Mesenchymal stem cell (in vitro differentiated cells and primary cell): ENCODE results near the gene DPP10.

Source experiments
- DNase-seq: peaks from one replicate; pipeline ENCODE4 v3.0.0-alpha.2; 2013
- H2AFZ ChIP-seq: one replicate; pipeline ENCODE4 v1.6.1; 2013; ENCODE audit warnings: low read depth, mild to moderate bottlenecking, control low read depth, inconsistent platforms, low read length, moderate library complexity
- H2AK5ac ChIP-seq: 2 replicates; pipeline ENCODE4 v1.6.1; 2013; ENCODE audit warnings: low read length, moderate library complexity, mild to moderate bottlenecking, inconsistent platforms; ENCODE audit not compliant: severe bottlenecking
- H2BK120ac ChIP-seq: one replicate; pipeline ENCODE4 v1.6.1; 2013; ENCODE audit warnings: low read depth, mild to moderate bottlenecking, inconsistent platforms, low read length, moderate library complexity
- H2BK12ac ChIP-seq, 2 experiments: one replicate each; pipeline ENCODE4 v1.6.1; 2013; ENCODE audit warnings: inconsistent platforms in 2 of 2, low read length in 2 of 2, mild to moderate bottlenecking in 2 of 2, moderate library complexity in 2 of 2, control low read depth in 1 of 2
- H2BK15ac ChIP-seq: one replicate; pipeline ENCODE4 v1.6.1; 2013; ENCODE audit warnings: mild to moderate bottlenecking, low read depth, inconsistent platforms; ENCODE audit not compliant: poor library complexity, severe bottlenecking
- H2BK5ac ChIP-seq: 2 replicates; pipeline ENCODE4 v1.6.1; 2013; ENCODE audit warnings: low read depth, mild to moderate bottlenecking, low read length, control low read depth, inconsistent platforms; ENCODE audit not compliant: poor library complexity, severe bottlenecking
- H3K14ac ChIP-seq, 2 experiments: one replicate each; pipeline ENCODE4 v1.6.1; 2013; ENCODE audit warnings: inconsistent platforms in 2 of 2, low read length in 2 of 2, control low read depth in 1 of 2, mild to moderate bottlenecking in 1 of 2, moderate library complexity in 1 of 2
- H3K18ac ChIP-seq, 2 experiments: one replicate each; pipeline ENCODE4 v1.6.1; 2013; ENCODE audit warnings: inconsistent platforms in 2 of 2, low read length in 2 of 2, control low read depth in 1 of 2, low read depth in 1 of 2, mild to moderate bottlenecking in 1 of 2
- H3K23ac ChIP-seq, 2 experiments: one replicate each; pipeline ENCODE4 v1.6.1; 2013; ENCODE audit warnings: inconsistent platforms in 2 of 2, low read length in 2 of 2, mild to moderate bottlenecking in 2 of 2, moderate library complexity in 2 of 2, control low read depth in 1 of 2
- H3K27ac ChIP-seq: 2 replicates; pipeline ENCODE4 v1.5.1; 2013; ENCODE audit warnings: mild to moderate bottlenecking, moderate library complexity, low read length, control low read depth, inconsistent platforms; ENCODE audit not compliant: poor library complexity, severe bottlenecking
- H3K27me3 ChIP-seq, 2 experiments: 2 replicates each; pipeline versions ENCODE4 v1.6.1 to v1.7.0; 2013; ENCODE audit warnings: low read length in 2 of 2, mild to moderate bottlenecking in 2 of 2, moderate library complexity in 2 of 2, control low read depth in 1 of 2, inconsistent platforms in 1 of 2; ENCODE audit not compliant: control insufficient read depth in 1 of 2, insufficient read depth in 1 of 2
- H3K36me3 ChIP-seq, 2 experiments: 2 replicates each; pipeline versions ENCODE4 v1.6.1 to v1.7.0; 2013; ENCODE audit warnings: low read length in 2 of 2, control low read depth in 1 of 2, inconsistent platforms in 1 of 2, low read depth in 1 of 2, mild to moderate bottlenecking in 1 of 2; ENCODE audit not compliant: insufficient read depth in 2 of 2, control insufficient read depth in 1 of 2
- H3K4ac ChIP-seq, 2 experiments: one replicate each; pipeline ENCODE4 v1.6.1; 2013; ENCODE audit warnings: inconsistent platforms in 2 of 2, low read length in 2 of 2, mild to moderate bottlenecking in 2 of 2, moderate library complexity in 2 of 2, control low read depth in 1 of 2, low read depth in 1 of 2
- H3K4me1 ChIP-seq: 2 replicates; pipeline ENCODE4 v1.6.1; 2013; ENCODE audit warnings: low read depth, low read length, control low read depth; ENCODE audit not compliant: control insufficient read depth, insufficient read depth
- H3K4me2 ChIP-seq: 2 replicates; pipeline ENCODE4 v1.6.1; 2013; ENCODE audit warnings: low read length, mild to moderate bottlenecking, inconsistent platforms; ENCODE audit not compliant: poor library complexity, severe bottlenecking
- H3K4me3 ChIP-seq, 2 experiments: 2 replicates each; pipeline versions ENCODE4 v1.5.1 to v1.7.0; 2013; ENCODE audit warnings: low read length in 2 of 2, mild to moderate bottlenecking in 2 of 2, control low read depth in 1 of 2, low read depth in 1 of 2; ENCODE audit not compliant: insufficient read depth in 1 of 2
- H3K79me1 ChIP-seq: replicated peaks from 2 replicates; pipeline ENCODE4 v1.6.1; 2013; ENCODE audit warnings: mild to moderate bottlenecking, control low read depth, low read length, inconsistent platforms; ENCODE audit not compliant: poor library complexity, severe bottlenecking
- H3K9ac ChIP-seq: 2 replicates; pipeline ENCODE4 v1.7.0; 2013; ENCODE audit warnings: mild to moderate bottlenecking, low read length, moderate library complexity
- H3K9me3 ChIP-seq: 2 replicates; pipeline ENCODE4 v1.7.0; 2013; ENCODE audit warnings: mild to moderate bottlenecking, low read length; ENCODE audit not compliant: control insufficient read depth
- H4K8ac ChIP-seq: one replicate; pipeline ENCODE4 v1.6.1; 2013; ENCODE audit warnings: inconsistent platforms, mild to moderate bottlenecking, low read length, moderate library complexity
- H4K91ac ChIP-seq: one replicate; pipeline ENCODE4 v1.6.1; 2013; ENCODE audit warnings: mild to moderate bottlenecking, low read length, inconsistent platforms
- WGBS: methylation state at CpG from one replicate; pipeline ENCODE4 v1.1.7; 2013; ENCODE audit warnings: mixed read lengths; 5-methylcytosine and 5-hydroxymethylcytosine counted together

The DPP10 gene

DNA sequence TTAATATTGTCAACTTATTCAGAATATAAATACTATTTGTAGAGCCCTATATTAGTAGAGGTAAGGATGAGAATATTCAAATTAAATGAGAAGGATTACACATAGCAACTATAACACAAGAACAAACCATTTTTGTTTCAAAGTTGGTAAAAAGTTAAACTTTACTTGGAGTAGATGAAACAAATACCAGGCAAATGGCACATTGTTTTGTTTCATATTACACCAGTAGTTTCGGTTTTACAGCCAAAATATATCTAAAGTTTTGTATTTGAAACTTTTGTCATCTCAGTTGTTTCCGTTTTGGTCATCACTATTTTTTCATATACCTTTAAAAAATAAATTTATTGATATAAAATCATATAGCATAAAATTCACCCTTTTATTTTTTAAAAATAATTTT is 1039.4 kb downstream of the DPP10 start:
- 80% methylated on average over 1 of the region's 2 CpGs for WGBS
- Histone ChIP-seq H3K9ac (no peak overlapping the region), H3K36me3 (no peaks in the 10 kb centered on the region)

DNA sequence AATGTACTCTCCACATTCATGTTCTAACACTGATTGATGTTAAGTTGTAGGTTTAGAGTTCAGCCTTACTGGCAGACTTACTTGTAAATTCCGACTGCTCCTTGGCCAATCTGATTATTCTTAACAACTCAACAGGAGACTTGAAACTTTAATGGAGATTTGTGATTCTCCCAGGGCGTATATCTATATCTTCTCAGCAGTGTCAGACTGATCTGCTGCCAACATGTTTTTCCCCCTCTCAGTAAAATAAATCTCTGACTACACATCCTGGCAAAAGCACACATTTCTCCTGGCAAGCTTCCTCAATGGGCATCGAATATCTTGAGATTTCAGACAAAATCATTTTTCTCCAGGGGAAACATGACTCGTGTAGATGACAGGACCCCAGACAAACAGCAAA is 1041.2 kb downstream of the DPP10 start:
- Histone ChIP-seq H3K36me3 (no peaks in the 10 kb centered on the region), H3K9me3 (peaks cover 3% of the 10 kb centered on the region), H3K4me3 (no peak overlapping the region), H4K8ac (no peak overlapping the region), H3K18ac (no peak overlapping the region), H3K79me1 (no peaks in the 10 kb centered on the region), H3K27ac (no peak overlapping the region), H2BK5ac (no peak overlapping the region), H2BK120ac (no peak overlapping the region), H3K9ac (no peak overlapping the region), H3K4ac (no peak overlapping the region), H3K27me3 (no peaks in the 10 kb centered on the region), H4K91ac (no peak overlapping the region), H2BK12ac (no peak overlapping the region), H3K4me1 (no peaks in the 10 kb centered on the region), H3K4me2 (no peak overlapping the region), H2AFZ (no peak overlapping the region), H2BK15ac (no peak overlapping the region), H3K23ac (no peak overlapping the region), H2AK5ac (no peak overlapping the region), H3K14ac (no peak overlapping the region)
- WGBS = 83% methylated on average over 4 of the region's 4 CpGs
- no peak for DNase-seq

More for the DNA sequence above, 1039.4 kb downstream of the DPP10 start:
- H4K8ac ChIP-seq = no peak overlapping the region
- H3K27ac ChIP-seq = no peak overlapping the region
- no peak for DNase-seq
- H3K4me1 ChIP-seq = no peaks in the 10 kb centered on the region
- no peak overlapping the region for H3K4me3 ChIP-seq
- H2AK5ac ChIP-seq = no peak overlapping the region
- H3K9me3 ChIP-seq = peaks cover 6% of the 10 kb centered on the region
- no peaks in the 10 kb centered on the region for H3K79me1 ChIP-seq
- no peak overlapping the region for H2AFZ ChIP-seq
- H2BK15ac ChIP-seq = no peak overlapping the region
- no peak overlapping the region for H3K23ac ChIP-seq
- no peak overlapping the region for H4K91ac ChIP-seq
- no peak overlapping the region for H3K18ac ChIP-seq
- H3K4ac ChIP-seq = no peak overlapping the region
- no peak overlapping the region for H2BK5ac ChIP-seq
- no peak overlapping the region for H2BK12ac ChIP-seq
- H3K14ac ChIP-seq = no peak overlapping the region
- H2BK120ac ChIP-seq = no peak overlapping the region
- no peaks in the 10 kb centered on the region for H3K27me3 ChIP-seq
- H3K4me2 ChIP-seq = no peak overlapping the region

DNA sequence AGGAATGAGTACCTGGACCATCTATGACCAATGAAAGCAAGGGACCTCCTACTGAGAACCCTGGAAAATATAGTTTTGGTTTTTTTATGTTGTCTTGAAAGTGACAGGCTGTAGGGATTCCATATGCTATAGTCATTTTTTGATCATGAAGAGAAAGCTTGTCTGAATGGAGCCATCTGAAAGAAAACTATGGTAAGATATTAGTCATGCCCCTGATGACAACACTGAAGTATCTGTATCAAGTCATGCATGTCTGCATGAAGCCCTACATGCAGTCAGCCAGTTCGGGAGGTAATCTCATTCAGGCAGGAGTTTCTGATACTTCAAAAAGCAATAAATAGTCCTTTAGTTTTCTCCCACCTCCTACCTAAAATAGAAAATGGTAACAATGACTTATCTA is 1042.0 kb downstream of the DPP10 start:
- Histone ChIP-seq H3K4me2 (no peak overlapping the region), H3K79me1 (no peaks in the 10 kb centered on the region), H3K4ac (no peak overlapping the region), H3K36me3 (no peaks in the 10 kb centered on the region), H4K8ac (no peak overlapping the region), H4K91ac (no peak overlapping the region), H3K18ac (no peak overlapping the region), H3K14ac (no peak overlapping the region), H3K4me3 (no peak overlapping the region), H2AK5ac (no peak overlapping the region), H3K23ac (no peak overlapping the region), H3K27ac (no peak overlapping the region), H3K27me3 (no peaks in the 10 kb centered on the region), H3K9ac (no peak overlapping the region), H3K9me3 (peaks cover 3% of the 10 kb centered on the region), H2BK120ac (no peak overlapping the region), H2BK15ac (no peak overlapping the region), H2AFZ (no peak overlapping the region), H2BK12ac (no peak overlapping the region), H2BK5ac (no peak overlapping the region), H3K4me1 (no peaks in the 10 kb centered on the region)
- WGBS = 81% methylated on average over 1 of the region's 1 CpG
- no peak for DNase-seq

DNA sequence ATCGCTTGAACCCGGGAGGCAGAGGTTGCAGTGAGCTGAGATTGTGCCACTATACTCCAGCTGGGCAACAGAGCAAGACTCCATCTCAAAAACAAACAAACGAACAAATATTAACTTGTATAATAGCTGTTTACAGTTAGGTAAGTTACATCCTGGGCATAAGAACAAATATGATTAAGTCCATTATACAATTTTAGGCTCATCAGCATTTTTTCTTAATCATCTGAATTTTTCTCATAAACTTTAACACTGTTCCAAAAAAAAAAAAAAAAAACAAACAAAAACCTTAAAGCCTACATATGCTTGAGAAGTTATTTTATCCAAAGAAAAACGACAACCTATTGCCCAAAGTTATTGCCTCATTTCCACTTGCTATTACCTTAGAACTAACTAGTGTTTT is 1042.5 kb downstream of the DPP10 start:
- no peak overlapping the region for H2AFZ ChIP-seq
- WGBS = 83% methylated on average over 1 of the region's 4 CpGs
- no peak overlapping the region for H3K4me2 ChIP-seq
- no peak overlapping the region for H2BK120ac ChIP-seq
- no peak overlapping the region for H3K9ac ChIP-seq
- no peak overlapping the region for H3K14ac ChIP-seq
- no peak overlapping the region for H4K91ac ChIP-seq
- no peaks in the 10 kb centered on the region for H3K4me1 ChIP-seq
- H2AK5ac ChIP-seq = no peak overlapping the region
- peaks cover 3% of the 10 kb centered on the region for H3K9me3 ChIP-seq
- H3K36me3 ChIP-seq = no peaks in the 10 kb centered on the region
- H3K23ac ChIP-seq = no peak overlapping the region
- H3K27me3 ChIP-seq = no peaks in the 10 kb centered on the region
- no peak overlapping the region for H4K8ac ChIP-seq
- H3K4me3 ChIP-seq = no peak overlapping the region
- DNase-seq = no peak
- H3K79me1 ChIP-seq = no peaks in the 10 kb centered on the region
- H3K27ac ChIP-seq = no peak overlapping the region
- no peak overlapping the region for H3K18ac ChIP-seq
- no peak overlapping the region for H3K4ac ChIP-seq
- no peak overlapping the region for H2BK5ac ChIP-seq
- H2BK15ac ChIP-seq = no peak overlapping the region
- H2BK12ac ChIP-seq = no peak overlapping the region
